ENCODE data around the gene NTN3.
A peak's percentile ranks its signal among the peaks of the same experiment; 100 is the strongest.

The NTN3 gene

GRCh38 chr16:2427526-2427925, 43.6 kb upstream of the NTN3 start:
- DNase-seq (ENCODE audit: low spot score) = no peak
- TF ChIP-seq, protein P1, sequence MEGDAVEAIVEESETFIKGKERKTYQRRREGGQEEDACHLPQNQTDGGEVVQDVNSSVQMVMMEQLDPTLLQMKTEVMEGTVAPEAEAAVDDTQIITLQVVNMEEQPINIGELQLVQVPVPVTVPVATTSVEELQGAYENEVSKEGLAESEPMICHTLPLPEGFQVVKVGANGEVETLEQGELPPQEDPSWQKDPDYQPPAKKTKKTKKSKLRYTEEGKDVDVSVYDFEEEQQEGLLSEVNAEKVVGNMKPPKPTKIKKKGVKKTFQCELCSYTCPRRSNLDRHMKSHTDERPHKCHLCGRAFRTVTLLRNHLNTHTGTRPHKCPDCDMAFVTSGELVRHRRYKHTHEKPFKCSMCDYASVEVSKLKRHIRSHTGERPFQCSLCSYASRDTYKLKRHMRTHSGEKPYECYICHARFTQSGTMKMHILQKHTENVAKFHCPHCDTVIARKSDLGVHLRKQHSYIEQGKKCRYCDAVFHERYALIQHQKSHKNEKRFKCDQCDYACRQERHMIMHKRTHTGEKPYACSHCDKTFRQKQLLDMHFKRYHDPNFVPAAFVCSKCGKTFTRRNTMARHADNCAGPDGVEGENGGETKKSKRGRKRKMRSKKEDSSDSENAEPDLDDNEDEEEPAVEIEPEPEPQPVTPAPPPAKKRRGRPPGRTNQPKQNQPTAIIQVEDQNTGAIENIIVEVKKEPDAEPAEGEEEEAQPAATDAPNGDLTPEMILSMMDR (IDR thresholded peaks at IDR 0.05; ENCODE audit: extremely low read depth, missing control alignments) = no peak

DNA sequence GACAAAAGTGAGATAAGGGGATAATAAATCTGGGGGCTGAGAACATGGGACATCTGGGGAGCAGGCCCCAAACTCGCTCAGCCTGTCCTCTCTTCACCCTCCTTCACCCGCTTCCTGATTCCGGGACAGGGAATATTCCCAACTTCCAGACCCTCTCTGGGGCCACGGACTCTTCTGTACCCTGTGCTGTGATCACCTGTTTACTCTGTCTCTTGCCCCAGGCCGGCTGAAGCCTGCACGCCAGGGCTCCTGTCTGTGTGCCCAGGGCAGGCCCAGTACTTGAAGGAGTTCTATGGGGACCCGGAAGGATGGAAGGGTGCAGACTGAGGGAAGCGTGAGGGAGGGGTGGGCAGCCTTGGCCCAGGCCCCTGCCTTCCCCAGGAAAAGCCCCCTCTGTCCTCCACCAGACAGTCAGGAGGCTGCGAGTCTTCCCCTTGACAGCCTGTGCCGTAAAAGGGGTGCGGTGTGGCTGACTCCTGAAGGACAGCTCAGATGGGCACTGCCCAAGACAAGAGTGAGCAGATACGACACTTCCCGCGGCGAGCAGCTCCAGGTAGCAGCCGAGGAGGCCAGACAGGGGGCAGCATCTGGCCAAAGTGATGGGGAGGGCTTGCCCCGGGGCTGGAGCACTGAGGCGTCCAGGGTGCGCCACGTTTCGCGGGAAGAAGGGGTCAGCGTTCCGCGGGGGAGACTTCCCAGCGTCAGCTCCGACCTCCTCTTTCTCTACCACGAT, 42.9 kb upstream of the NTN3 start:
- TF ChIP-seq, protein P1 (IDR thresholded peaks at IDR 0.05; ENCODE audit: extremely low read depth, missing control alignments) = no peak
- DNase-seq (ENCODE audit: low spot score) = peak; percentile 61

- TF ChIP-seq, protein P1 (IDR thresholded peaks at IDR 0.05; ENCODE audit: extremely low read depth, missing control alignments) = no peak
- no peak for DNase-seq (ENCODE audit: low spot score)
Measured at GRCh38 chr16:2428784-2429033, 42.4 kb upstream of the NTN3 start.

GRCh38 chr16:2429034-2429770, 41.9 kb upstream of the NTN3 start, which contains the start of gene CCNF:
TSS of gene CCNF (plus strand) at chr16:2429447. CDS start at chr16:2429482, 35 bp downstream.
- DNase-seq (ENCODE audit: low spot score) = peak; percentile 100
- TF ChIP-seq, protein P1 (IDR thresholded peaks at IDR 0.05; ENCODE audit: extremely low read depth, missing control alignments) = no peak

DNA sequence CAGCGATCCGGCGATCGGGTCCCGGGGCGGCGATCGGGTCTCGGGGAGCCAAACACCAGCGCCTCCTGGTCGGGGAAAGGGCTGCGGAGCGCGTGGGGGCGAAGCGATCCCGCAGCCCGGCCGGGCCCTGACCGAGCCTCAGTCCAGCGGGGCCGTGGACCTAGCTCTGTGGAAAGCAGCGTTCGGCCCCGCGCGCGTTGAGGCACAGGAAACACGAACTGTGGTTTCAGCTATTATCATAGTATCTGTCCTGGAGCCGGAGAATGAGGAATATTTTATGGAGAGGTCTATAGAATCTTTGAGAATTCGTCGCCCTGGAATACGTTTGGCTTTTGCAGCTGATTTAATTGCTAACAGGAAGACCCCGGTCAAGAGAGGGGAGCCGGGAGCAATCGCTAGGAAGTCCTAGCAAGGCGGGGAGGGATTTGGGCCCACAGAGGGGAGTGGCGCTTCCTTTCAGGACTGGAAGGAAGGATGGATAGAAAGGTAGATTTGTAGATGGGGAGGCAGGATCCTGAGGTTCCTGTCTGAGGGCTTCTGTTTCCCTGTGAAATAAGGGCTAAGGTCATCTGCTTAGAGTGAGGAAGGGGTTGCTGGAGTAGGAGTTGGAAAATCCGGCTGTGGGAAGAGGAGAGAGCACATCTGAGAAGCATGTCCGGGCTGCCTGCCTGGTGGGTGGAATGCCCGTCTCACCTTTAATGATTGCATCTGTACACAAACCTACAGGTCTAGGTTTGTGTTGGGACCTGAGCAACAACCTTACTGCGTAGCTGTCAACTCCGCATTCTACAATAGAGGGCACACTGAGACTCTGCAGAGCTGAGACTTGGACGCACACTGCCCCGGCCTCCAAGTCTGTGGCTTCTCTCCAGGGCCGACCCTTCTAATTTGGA, 41.1 kb upstream of the NTN3 start:
- DNase-seq (ENCODE audit: low spot score) = peak; percentile 66
- TF ChIP-seq, protein P1 (IDR thresholded peaks at IDR 0.05; ENCODE audit: extremely low read depth, missing control alignments) = no peak

DNA sequence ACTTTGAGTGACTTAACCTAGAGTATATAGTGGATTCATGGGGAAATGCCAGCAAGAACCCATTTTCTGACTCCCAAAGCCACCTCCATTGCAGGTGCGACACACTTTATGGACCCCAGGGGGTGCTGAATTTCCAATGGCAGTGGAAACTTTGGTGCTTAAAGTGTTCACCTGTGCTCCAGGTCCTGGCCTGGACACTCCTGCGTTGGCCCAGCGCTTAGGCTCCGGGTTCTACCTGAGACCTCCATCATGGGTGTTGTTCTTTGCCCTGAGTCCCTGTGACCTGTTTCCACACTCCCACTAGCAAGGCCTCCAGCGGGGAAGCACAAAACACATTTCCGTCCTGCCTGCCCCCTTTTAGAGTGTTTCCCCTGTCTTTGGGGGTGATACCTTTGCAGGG, 38.8 kb upstream of the NTN3 start:
- TF ChIP-seq, protein P1 (IDR thresholded peaks at IDR 0.05; ENCODE audit: extremely low read depth, missing control alignments) = no peak
- no peak for DNase-seq (ENCODE audit: low spot score)
